ENCODE results near the gene ATP13A5.

The ATP13A5 gene

DNA sequence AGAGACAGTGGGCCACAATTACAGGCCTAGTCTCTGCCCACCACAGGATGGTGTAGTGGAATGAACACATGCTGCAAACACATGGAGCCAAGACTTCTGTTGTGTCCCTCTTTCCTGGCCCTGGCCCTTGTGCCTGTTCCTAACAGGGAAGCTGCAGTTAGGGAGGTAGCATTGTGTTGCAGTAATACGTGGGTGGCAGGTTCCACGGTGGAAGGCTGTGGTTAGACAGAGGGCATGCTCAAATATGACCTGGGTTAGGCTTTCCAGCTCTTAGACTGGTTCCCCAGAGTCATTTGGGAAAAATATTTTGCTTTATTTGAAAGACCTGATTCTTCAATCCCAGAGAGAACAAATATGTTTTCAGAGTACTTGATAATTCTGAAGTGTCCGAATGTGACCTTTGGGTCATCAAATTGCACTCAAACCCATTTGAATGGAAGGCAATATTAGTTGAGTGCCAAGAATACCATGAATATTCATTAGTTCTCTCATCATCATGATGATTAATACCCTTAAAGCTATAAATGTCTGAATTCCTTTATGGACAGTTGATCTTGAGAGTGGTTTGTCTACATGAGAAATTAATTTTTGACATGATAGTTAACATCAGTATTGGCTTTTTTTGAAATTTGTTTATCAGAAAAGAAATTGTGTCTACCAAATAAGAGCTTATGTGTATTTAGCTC lies 109.1 kb downstream of the ATP13A5 start:
- DNase-seq = no peak

GRCh38 chr3:193262707-193263106 lies 115.8 kb downstream of the ATP13A5 start:
- DNase-seq = no peak

DNA sequence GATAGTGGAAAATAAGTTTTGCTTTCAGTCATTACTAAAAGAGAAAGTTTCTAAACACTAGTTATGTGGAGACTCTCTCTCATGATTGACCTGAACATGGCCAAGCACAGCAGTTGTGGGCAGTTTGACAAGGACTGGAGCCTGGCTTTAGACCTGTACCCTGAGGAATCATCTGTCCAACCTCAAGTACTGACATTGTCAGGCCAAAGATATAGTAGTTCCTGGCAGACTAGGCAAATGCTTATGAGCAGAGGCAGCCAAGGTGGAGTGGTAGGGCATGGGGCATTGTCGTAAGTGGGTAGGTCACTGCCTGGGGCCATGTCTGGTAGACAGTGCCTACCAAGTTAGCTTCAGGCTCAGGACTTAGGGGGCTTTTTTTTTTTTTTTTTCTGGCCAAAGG lies 116.6 kb downstream of the ATP13A5 start:
- peak; percentile 6 for DNase-seq

- DNase-seq = no peak
These were observed 124.4 kb downstream of the ATP13A5 start for GRCh38 chr3:193253986-193254660.

DNA sequence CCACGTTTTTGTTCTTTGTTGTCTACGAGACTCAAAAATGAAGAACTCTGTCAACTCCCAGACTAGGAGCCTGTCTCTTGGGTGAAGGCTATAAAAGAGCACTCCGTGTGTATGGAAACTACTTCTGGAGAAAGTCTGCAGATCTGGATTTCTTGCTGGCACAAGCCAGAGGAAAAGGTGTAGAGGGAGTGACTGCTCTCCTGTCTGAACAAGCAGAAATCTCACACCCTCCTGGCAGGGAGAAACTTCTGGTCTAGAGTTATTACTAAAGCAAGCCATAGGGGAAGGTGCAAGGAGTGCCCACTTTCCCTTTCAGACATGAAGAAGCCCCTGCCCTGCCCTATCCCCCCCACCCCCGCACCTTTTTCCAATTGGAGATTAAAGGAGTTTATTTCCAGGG lies 128.1 kb downstream of the ATP13A5 start:
- DNase-seq = no peak

- no peak for DNase-seq
These were observed 129.6 kb downstream of the ATP13A5 start for GRCh38 chr3:193248848-193249468.

DNA sequence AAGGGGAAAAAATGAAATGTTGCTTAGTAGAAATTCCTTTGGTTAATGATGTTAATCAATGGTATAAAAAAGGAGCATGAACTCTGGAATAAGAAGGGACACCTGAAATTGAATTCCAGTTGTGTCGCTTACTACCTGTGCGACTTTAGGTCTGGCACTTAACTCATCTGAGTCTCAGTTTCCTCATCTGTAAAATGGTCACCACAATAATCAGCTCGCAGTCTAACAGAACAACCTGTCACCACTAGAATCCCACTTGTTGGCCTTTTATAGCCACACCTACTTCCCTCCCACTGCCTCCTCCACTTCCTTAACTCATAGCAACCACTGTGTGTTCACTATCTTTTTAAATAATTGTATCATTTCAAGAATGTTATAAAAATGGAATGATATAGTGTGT lies 135.0 kb downstream of the ATP13A5 start:
- DNase-seq = no peak

- no peak for DNase-seq
These were observed 136.8 kb downstream of the ATP13A5 start for GRCh38 chr3:193241716-193242115.

DNA sequence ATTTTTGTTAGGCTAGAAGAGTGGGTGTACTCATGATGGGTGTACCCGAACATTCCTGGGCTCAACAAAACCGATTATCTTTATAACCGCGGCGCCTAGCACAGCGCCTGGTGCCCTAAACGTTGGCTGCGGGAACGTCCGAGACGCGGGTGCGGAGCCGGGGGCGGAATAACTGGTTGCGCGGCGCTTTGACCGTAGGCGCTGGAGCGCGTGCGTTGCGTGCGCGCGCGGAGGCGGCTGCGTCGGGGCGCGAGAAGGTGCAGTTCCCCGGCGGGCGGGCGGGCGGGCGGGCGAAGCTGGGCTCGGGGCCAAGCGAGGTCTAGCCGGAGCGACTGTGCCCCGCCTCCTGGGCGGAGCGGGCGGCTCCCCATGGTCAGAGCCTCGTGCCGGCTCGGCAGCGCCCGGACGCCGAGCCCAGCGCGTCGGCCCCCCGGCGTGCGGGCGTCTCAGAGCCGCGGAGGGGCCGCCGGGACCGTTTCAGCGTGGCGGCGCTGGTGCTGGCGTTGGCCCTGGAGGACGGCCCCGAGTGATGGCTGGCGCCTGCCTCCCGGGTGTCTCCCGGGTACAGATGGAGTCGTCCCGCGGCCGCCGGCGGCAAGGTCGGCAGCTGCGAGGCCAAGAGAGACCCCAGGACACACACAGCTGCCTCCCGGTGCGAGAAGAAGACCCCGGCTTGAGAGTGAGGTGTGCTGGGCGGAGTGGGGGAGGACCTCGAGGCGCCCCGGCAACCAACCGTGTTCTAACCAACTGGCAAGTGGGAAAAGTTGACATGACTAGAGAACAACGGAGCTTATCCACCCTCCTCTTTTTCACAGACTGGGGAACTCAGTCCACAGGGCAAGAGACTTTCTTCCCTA lies 137.5 kb downstream of the ATP13A5 start, which contains the start of gene PLAAT1:
TSS of gene PLAAT1 (plus strand) at position 373 of the 857 bp plus-strand sequence. CDS start 14,429 bp downstream, outside the sequence.
- peak; percentile 86 for DNase-seq

- DNase-seq = peak; percentile 31
These were observed 138.1 kb downstream of the ATP13A5 start for GRCh38 chr3:193240436-193240849.

DNA sequence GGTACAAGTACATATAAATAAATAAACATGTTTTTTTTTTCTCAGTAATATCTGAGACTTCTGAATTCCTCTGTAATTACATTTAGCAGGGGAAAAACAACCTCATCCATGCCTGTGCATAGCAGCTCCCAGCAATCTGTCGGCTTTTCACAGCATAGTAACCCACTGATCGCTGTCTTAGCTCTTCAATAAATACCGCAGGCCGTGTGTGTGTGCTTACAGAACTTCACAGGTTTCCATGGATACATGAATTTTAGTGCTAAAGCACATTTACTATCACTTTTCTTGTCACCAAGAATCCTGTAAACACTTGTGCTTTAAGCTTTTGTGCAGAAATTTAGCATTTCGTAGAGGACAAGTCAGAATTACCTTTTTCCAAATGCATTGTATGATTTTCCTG lies 141.5 kb downstream of the ATP13A5 start:
- DNase-seq = peak; percentile 6

DNA sequence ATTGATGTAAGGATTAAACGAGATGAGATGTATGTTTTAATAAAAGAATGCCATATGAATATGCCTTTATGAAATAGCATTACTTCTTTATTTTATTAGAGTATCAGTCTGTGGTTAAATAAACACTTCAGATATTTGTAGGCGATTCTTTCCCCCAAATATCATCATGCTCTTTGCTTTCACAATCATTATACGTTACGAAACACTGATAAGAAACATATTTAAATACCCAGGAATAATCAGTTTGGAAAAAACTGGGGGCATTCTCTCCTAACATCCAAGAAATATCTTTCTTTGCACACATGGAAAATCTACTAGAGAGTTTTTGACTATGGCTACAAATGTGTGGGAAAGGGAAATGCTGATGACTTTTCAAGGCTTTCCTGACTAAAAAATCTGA lies 142.0 kb downstream of the ATP13A5 start:
- no peak for DNase-seq

- peak; percentile 9 for DNase-seq
These were observed 147.4 kb downstream of the ATP13A5 start for GRCh38 chr3:193231201-193231600.

DNA sequence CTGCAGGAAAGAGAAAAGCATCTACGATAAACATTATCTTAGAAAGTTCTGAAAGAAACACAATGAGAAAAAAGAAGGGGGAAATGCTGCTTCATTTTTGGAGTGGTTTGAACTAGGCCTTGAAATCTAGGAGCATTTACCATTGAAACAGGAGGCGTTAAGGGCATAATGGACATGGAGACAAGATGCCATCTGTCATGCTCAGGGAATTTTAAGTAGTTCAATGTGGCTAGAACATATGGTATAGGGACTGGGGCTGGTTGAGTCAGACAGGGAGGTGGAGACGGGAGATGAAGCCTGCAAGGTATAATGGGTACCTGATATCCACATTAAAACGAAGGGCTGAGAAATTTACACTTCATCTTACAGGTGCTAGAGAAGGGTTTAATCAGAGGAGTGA lies 147.9 kb downstream of the ATP13A5 start:
- DNase-seq = peak; percentile 69

DNA sequence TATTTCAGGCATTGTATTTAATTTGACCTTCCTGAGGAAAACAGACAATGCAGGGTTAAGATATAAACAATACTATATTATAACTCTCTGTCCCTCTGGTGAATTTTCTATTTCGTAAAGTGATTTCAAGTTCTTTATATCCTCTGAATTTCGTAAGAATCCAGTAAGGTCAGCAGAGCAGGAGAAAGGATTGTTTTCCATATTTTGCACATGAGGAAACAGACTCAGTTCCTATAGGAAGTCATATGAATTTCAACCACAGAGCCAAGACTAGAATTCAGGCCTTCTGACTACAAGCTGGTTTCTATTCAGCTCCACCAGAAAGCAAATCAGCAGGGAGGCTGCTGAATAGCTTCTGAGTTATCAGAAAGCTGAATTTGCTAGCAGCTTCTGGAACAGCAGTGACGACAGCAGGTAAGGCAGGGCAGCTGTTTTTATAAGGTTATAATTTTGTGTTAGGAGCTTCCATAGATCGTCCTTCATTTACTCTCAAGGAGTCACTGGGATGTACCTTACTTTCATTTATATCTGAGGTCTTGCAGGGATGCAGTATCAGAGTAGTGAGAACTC lies 148.6 kb downstream of the ATP13A5 start:
- DNase-seq = peak; percentile 30

GRCh38 chr3:193228206-193228605 lies 150.3 kb downstream of the ATP13A5 start:
- no peak for DNase-seq

- DNase-seq = no peak
These were observed 153.0 kb downstream of the ATP13A5 start for GRCh38 chr3:193225302-193226125.

All from NCI-H69 (cell line).